ENCODE measurements around the gene SLC2A11.
A peak's percentile ranks its signal among the peaks of the same experiment; 100 is the strongest.

SLC2A11 gene

GRCh38 chr22:23833017-23833751, 24.5 kb upstream of the SLC2A11 start:
- Histone ChIP-seq H3K4me3 (ENCODE audit: extremely low read depth, insufficient read depth, low read length, poor library complexity, severe bottlenecking) (no peak overlapping the region), H3K36me3 (ENCODE audit: control insufficient read depth, insufficient read depth, low read length) (peaks cover 78% of the 10 kb centered on the region), H3K27ac (ENCODE audit: low read depth, low read length, severe bottlenecking) (peak overlapping the region; percentile 23), H3K9me3 (ENCODE audit: control insufficient read depth, low read length) (no peaks in the 10 kb centered on the region), H3K4me1 (ENCODE audit: control insufficient read depth, insufficient read depth, low read length, poor library complexity, severe bottlenecking) (peaks cover 12% of the 10 kb centered on the region)
- 89 to 91% methylated on average over 16 of the region's 16 CpGs for WGBS, 2 experiments (ENCODE audit: insufficient coverage in 2 of 2)

- Histone ChIP-seq H3K4me3 (ENCODE audit: extremely low read depth, insufficient read depth, low read length, poor library complexity, severe bottlenecking) (no peak overlapping the region), H3K9me3 (ENCODE audit: control insufficient read depth, low read length) (no peaks in the 10 kb centered on the region), H3K27ac (ENCODE audit: low read depth, low read length, severe bottlenecking) (no peak overlapping the region), H3K4me1 (ENCODE audit: control insufficient read depth, insufficient read depth, low read length, poor library complexity, severe bottlenecking) (peaks cover 13% of the 10 kb centered on the region), H3K36me3 (ENCODE audit: control insufficient read depth, insufficient read depth, low read length) (peaks cover 70% of the 10 kb centered on the region)
- 92 to 97% methylated on average over 9 to 10 of the region's 13 CpGs for WGBS, 2 experiments (ENCODE audit: insufficient coverage in 2 of 2)
Observed at GRCh38 chr22:23833911-23834317, 23.8 kb upstream of the SLC2A11 start.

- H3K4me3 ChIP-seq (ENCODE audit: extremely low read depth, insufficient read depth, low read length, poor library complexity, severe bottlenecking), result no peak overlapping the region
- H3K4me1 ChIP-seq (ENCODE audit: control insufficient read depth, insufficient read depth, low read length, poor library complexity, severe bottlenecking), result peaks cover 13% of the 10 kb centered on the region
- peaks cover 65% of the 10 kb centered on the region for H3K36me3 ChIP-seq (ENCODE audit: control insufficient read depth, insufficient read depth, low read length)
- H3K27ac ChIP-seq (ENCODE audit: low read depth, low read length, severe bottlenecking), result no peak overlapping the region
- no peaks in the 10 kb centered on the region for H3K9me3 ChIP-seq (ENCODE audit: control insufficient read depth, low read length)
- WGBS, 2 experiments (ENCODE audit: insufficient coverage in 2 of 2), result no CpG with 5 or more reads among the region's 3 CpGs
Observed at GRCh38 chr22:23834406-23834792, 23.3 kb upstream of the SLC2A11 start.

- peaks cover 60% of the 10 kb centered on the region for H3K36me3 ChIP-seq (ENCODE audit: control insufficient read depth, insufficient read depth, low read length)
Observed at GRCh38 chr22:23834793-23835483, 22.7 kb upstream of the SLC2A11 start.

GRCh38 chr22:23835484-23836144, 22.1 kb upstream of the SLC2A11 start:
- H3K36me3 ChIP-seq (ENCODE audit: control insufficient read depth, insufficient read depth, low read length), result peaks cover 54% of the 10 kb centered on the region

More at GRCh38 chr22:23834793-23835483, 22.7 kb upstream of the SLC2A11 start:
- Histone ChIP-seq H3K4me3 (ENCODE audit: extremely low read depth, insufficient read depth, low read length, poor library complexity, severe bottlenecking) (no peak overlapping the region), H3K4me1 (ENCODE audit: control insufficient read depth, insufficient read depth, low read length, poor library complexity, severe bottlenecking) (peaks cover 13% of the 10 kb centered on the region), H3K9me3 (ENCODE audit: control insufficient read depth, low read length) (no peaks in the 10 kb centered on the region), H3K27ac (ENCODE audit: low read depth, low read length, severe bottlenecking) (no peak overlapping the region)
- WGBS, 2 experiments (ENCODE audit: insufficient coverage in 2 of 2), result 96 to 99% methylated on average over 7 to 10 of the region's 10 CpGs

DNA sequence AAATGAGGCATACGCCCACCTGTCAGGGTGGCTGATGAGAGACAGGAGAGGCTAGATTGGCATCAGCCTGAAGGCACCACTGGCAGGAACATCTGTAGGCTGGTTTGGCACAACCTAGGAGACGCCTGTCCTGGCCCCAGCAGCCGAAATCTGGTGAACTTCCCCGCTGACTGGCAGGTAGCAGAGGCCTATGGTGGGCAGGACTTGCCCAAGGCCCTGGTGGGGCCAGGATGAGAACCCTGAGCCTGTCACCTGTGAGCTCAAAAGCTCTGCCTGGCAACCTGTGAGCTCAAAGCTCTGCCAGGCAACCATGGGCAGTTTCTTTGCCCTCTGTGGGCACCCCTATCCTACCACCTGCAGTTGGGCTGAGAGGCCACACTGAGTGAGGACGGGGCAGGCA, 21.4 kb upstream of the SLC2A11 start:
- H3K27ac ChIP-seq (ENCODE audit: low read depth, low read length, severe bottlenecking), result no peak overlapping the region
- peaks cover 13% of the 10 kb centered on the region for H3K4me1 ChIP-seq (ENCODE audit: control insufficient read depth, insufficient read depth, low read length, poor library complexity, severe bottlenecking)
- H3K4me3 ChIP-seq (ENCODE audit: extremely low read depth, insufficient read depth, low read length, poor library complexity, severe bottlenecking), result no peak overlapping the region
- 92 to 100% methylated on average over 3 to 4 of the region's 5 CpGs for WGBS, 2 experiments (ENCODE audit: insufficient coverage in 2 of 2)
- no peaks in the 10 kb centered on the region for H3K9me3 ChIP-seq (ENCODE audit: control insufficient read depth, low read length)
- H3K36me3 ChIP-seq (ENCODE audit: control insufficient read depth, insufficient read depth, low read length), result peaks cover 47% of the 10 kb centered on the region

More at GRCh38 chr22:23835484-23836144, 22.1 kb upstream of the SLC2A11 start:
- Histone ChIP-seq H3K9me3 (ENCODE audit: control insufficient read depth, low read length) (no peaks in the 10 kb centered on the region), H3K27ac (ENCODE audit: low read depth, low read length, severe bottlenecking) (no peak overlapping the region), H3K4me1 (ENCODE audit: control insufficient read depth, insufficient read depth, low read length, poor library complexity, severe bottlenecking) (peaks cover 13% of the 10 kb centered on the region), H3K4me3 (ENCODE audit: extremely low read depth, insufficient read depth, low read length, poor library complexity, severe bottlenecking) (no peak overlapping the region)
- 74 to 91% methylated on average over 7 to 10 of the region's 11 CpGs for WGBS, 2 experiments (ENCODE audit: insufficient coverage in 2 of 2)

- no peak overlapping the region for H3K27ac ChIP-seq (ENCODE audit: low read depth, low read length, severe bottlenecking)
- no peaks in the 10 kb centered on the region for H3K9me3 ChIP-seq (ENCODE audit: control insufficient read depth, low read length)
- H3K4me1 ChIP-seq (ENCODE audit: control insufficient read depth, insufficient read depth, low read length, poor library complexity, severe bottlenecking), result peaks cover 13% of the 10 kb centered on the region
- 86% methylated on average over 8 to 11 of the region's 12 CpGs for WGBS, 2 experiments (ENCODE audit: insufficient coverage in 2 of 2)
- peaks cover 41% of the 10 kb centered on the region for H3K36me3 ChIP-seq (ENCODE audit: control insufficient read depth, insufficient read depth, low read length)
- no peak overlapping the region for H3K4me3 ChIP-seq (ENCODE audit: extremely low read depth, insufficient read depth, low read length, poor library complexity, severe bottlenecking)
Observed at GRCh38 chr22:23836692-23837495, 20.8 kb upstream of the SLC2A11 start.

DNA sequence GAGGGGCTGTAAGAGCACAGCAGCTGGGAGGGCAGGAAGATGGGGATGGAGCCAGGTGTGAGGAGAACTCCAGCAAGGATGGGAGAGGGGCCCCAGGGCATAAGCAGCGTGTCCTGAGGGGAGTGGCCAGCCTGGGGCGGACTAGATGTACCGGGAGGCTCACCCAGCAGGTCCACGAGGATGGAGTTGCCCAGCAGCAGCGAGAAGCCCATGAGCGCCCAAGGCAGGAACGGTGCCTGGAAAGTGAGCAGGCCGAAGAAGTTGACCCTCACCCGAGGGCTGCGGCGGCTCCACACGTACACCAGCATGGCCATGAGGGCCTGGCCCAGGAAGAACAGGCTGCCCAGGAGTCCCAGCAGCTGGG, 20.2 kb upstream of the SLC2A11 start:
- Histone ChIP-seq H3K4me1 (ENCODE audit: control insufficient read depth, insufficient read depth, low read length, poor library complexity, severe bottlenecking) (peaks cover 19% of the 10 kb centered on the region), H3K9me3 (ENCODE audit: control insufficient read depth, low read length) (no peaks in the 10 kb centered on the region), H3K27ac (ENCODE audit: low read depth, low read length, severe bottlenecking) (no peak overlapping the region), H3K4me3 (ENCODE audit: extremely low read depth, insufficient read depth, low read length, poor library complexity, severe bottlenecking) (no peak overlapping the region), H3K36me3 (ENCODE audit: control insufficient read depth, insufficient read depth, low read length) (peaks cover 36% of the 10 kb centered on the region)
- 84 to 87% methylated on average over 11 to 12 of the region's 12 CpGs for WGBS, 2 experiments (ENCODE audit: insufficient coverage in 2 of 2)

DNA sequence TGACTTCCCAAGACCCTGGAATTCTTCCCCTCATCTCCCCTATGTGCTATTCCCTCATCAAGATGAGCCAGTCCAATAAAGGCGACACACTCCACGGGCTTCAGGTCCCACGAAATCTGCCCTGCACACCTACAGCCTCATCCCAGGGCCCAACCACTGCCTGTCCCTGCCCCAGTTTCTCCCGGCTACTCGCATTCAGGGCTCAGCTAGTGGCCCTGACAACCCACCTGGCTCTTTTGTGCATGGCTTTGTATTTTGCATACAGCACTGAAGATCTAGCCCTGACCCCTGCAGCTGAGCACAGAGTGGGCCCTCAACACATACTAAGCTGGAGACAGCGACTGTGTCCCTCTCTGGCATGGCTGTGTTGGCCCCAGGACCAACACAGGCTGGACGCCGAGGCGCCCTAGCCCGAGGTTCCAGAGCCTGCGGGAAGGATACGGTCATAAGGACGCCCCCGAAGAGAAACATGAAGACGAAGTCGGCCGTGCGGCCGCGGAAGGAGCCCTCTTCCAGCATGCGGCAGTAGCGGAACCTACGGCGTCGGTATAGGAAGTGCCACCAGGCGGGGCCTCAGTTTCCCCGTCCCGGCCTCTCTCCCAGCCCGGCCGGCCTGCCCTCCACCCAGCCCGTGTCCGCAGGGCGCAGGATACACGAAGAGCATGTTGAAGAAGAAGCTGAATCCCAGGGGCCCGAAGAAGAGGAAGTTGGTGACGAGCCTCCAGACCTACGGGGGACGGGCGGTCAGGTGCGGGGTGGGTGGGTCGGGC, 19.6 kb upstream of the SLC2A11 start:
- H3K9me3 ChIP-seq (ENCODE audit: control insufficient read depth, low read length), result no peaks in the 10 kb centered on the region
- peaks cover 21% of the 10 kb centered on the region for H3K4me1 ChIP-seq (ENCODE audit: control insufficient read depth, insufficient read depth, low read length, poor library complexity, severe bottlenecking)
- H3K4me3 ChIP-seq (ENCODE audit: extremely low read depth, insufficient read depth, low read length, poor library complexity, severe bottlenecking), result peak overlapping the region; percentile 37
- WGBS, 2 experiments (ENCODE audit: insufficient coverage in 2 of 2), result 31 to 34% methylated on average over 37 to 39 of the region's 41 CpGs
- peak overlapping the region; percentile 6 for H3K27ac ChIP-seq (ENCODE audit: low read depth, low read length, severe bottlenecking)
- peaks cover 30% of the 10 kb centered on the region for H3K36me3 ChIP-seq (ENCODE audit: control insufficient read depth, insufficient read depth, low read length)

Measured in mesodermal cell (in vitro differentiated cells).